GM12874 (cell line): Measurements from ENCODE around the gene BCL2L11.

Source experiments
- TF ChIP-seq, protein P1 (sequence below): IDR thresholded peaks from 2 replicates; pipeline ENCODE4 v1.5.1; 2011; ENCODE audit warnings: low read depth, mild to moderate bottlenecking, control low read depth, low read length, moderate library complexity; ENCODE audit not compliant: insufficient read depth

BCL2L11 gene

GRCh38 chr2:111118981-111119821 is 1.5 kb upstream of the BCL2L11 start:
- TF ChIP-seq, protein P1, sequence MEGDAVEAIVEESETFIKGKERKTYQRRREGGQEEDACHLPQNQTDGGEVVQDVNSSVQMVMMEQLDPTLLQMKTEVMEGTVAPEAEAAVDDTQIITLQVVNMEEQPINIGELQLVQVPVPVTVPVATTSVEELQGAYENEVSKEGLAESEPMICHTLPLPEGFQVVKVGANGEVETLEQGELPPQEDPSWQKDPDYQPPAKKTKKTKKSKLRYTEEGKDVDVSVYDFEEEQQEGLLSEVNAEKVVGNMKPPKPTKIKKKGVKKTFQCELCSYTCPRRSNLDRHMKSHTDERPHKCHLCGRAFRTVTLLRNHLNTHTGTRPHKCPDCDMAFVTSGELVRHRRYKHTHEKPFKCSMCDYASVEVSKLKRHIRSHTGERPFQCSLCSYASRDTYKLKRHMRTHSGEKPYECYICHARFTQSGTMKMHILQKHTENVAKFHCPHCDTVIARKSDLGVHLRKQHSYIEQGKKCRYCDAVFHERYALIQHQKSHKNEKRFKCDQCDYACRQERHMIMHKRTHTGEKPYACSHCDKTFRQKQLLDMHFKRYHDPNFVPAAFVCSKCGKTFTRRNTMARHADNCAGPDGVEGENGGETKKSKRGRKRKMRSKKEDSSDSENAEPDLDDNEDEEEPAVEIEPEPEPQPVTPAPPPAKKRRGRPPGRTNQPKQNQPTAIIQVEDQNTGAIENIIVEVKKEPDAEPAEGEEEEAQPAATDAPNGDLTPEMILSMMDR = no peak

- TF ChIP-seq, protein P1 = no peak
Observed at GRCh38 chr2:111119822-111120252, 877 bp upstream of the BCL2L11 start.

GRCh38 chr2:111121028-111121827 is 514 bp downstream of the BCL2L11 start:
- TF ChIP-seq, protein P1 = no peak

DNA sequence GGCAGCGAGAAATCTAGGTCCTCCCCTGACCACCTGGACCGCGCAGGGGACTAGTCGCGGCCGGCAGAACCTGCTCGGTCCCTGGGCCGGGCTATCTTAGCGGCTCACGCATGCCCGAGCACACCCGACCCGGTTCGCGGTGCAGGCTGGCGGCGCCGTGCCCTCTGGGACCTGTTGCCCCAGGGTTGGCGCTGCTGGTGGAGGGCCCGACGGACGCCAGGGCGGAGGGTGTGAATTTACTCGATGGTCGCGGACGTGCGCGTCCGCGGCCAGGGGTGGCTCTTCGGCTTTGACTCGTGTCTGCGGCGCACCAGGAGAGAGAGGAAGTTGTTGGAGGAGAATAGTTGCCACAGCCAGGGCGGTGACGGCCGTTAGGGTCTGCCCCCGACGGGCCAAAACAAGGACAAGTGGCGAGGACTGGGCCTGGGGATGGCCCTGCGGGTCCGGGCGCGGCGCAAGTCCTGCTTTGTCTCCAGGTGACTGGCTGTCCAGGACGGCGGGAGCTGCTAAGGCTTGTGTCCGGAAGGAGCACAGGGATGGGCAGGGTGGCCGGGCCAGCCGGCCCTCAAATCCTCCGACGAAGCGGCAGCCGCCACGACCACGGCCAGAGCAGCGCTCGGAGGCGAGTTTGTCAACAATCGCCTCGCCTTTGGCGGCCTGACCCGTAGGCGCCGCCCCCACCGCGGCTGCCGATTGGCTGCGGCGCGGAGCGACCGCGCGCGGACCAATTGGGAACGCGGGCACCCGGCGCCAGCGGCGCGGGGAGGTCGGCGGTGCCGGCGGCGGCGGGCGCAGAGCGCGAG is 1.3 kb downstream of the BCL2L11 start:
- TF ChIP-seq, protein P1 = no peak

- TF ChIP-seq, protein P1 = no peak
Observed at GRCh38 chr2:111122631-111123421, 2.1 kb downstream of the BCL2L11 start.

DNA sequence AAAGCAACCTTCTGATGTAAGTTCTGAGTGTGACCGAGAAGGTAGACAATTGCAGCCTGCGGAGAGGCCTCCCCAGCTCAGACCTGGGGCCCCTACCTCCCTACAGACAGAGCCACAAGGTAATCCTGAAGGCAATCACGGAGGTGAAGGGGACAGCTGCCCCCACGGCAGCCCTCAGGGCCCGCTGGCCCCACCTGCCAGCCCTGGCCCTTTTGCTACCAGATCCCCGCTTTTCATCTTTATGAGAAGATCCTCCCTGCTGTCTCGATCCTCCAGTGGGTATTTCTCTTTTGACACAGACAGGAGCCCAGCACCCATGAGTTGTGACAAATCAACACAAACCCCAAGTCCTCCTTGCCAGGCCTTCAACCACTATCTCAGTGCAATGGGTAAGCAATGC is 3.0 kb downstream of the BCL2L11 start:
- TF ChIP-seq, protein P1 = no peak
